ENCODE results near the gene AMOTL1. TPM values are rescaled to one million over a fixed set of nuclear protein-coding genes. Genes with fewer than 3 reads are reported as not detected.

The AMOTL1 gene
- total RNA-seq, 1 donor from 2014 or later, result 60.1 TPM

Other genes starting within 250 kb of the AMOTL1 start
- gene FUT4, start 224.4 kb upstream of the AMOTL1 start, total RNA-seq, result 2.4 TPM
- 1.8 TPM for gene PIWIL4, start 201.0 kb upstream of the AMOTL1 start, total RNA-seq
- 57.8 TPM for gene CWC15, start 205.2 kb downstream of the AMOTL1 start, total RNA-seq
- gene KDM4D, start 205.4 kb downstream of the AMOTL1 start, total RNA-seq, result 0.83 TPM